Measurements from ENCODE around the gene SIX1. TPM values are rescaled to one million over a fixed set of nuclear protein-coding genes. Genes with fewer than 3 reads are reported as not detected.

SIX1 gene
- total RNA-seq, 1 donor from 2014 or later, result 0.20 TPM

DNA sequence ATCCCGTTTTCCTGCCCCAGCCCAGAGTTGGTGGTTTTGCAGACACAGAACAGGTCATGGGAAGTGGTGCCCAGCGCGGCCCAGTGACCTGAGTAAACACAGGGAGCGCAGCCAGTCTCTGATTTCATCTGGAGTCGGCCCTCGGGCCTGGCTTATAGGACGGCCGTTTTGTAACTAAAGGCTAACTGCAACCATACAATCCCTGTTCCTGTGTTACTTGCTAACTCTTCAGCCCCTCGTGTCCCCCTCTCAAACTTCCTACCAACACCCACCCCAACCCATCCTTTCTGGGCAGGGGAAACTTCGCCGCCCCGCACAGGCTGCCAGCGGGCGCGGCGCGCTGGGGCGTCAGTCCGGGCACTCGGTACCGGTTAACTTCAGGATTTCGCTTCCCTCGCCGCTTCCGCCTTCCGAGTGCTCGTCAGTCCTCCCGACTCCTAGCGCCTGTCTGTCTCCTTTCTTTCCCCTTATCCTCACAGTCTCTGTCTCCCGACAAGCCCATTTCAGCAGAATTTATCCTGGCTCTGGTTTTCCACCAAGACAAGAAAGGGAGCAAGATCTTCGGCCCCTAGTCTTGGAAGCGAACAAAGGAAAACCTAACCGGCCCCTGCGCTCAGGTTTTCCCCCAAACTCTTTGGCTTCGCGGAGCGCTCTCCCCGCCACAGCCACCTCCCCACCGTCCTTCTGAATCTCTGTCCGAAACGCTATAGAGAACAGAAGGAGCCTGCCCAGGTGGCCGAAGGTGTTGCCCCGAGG, 2.0 kb downstream of the SIX1 start:
- FAIRE-seq (no peak), DNase-seq (ENCODE audit: low read depth) (no peak)
- Histone ChIP-seq H2AFZ (ENCODE audit: low read depth, low read length) (peak overlapping the region; percentile 62), H3K9ac (ENCODE audit: low read length) (peak overlapping the region; percentile 82), H3K27ac (ENCODE audit: low read depth, low read length) (peak overlapping the region; percentile 50), H4K20me1 (ENCODE audit: insufficient read depth, low read length) (peaks cover 20% of the 10 kb centered on the region), H3K27me3 (ENCODE audit: insufficient read depth, low read length) (peaks cover 82% of the 10 kb centered on the region), H3K9me3 (ENCODE audit: insufficient read depth, low read depth, low read length) (no peaks in the 10 kb centered on the region), H3K4me3 (ENCODE audit: insufficient read depth, low read depth, low read length) (peak overlapping the region; percentile 69), H3K4me2 (ENCODE audit: low read length) (peak overlapping the region; percentile 91), H3K36me3 (ENCODE audit: insufficient read depth, low read length) (no peaks in the 10 kb centered on the region), H3K4me1 (ENCODE audit: insufficient read depth, low read length) (peaks cover 4% of the 10 kb centered on the region), H3K79me2 (ENCODE audit: insufficient read depth, low read length) (peaks cover 40% of the 10 kb centered on the region)
- no peaks in the 10 kb centered on the region for H3K36me3 Mint-ChIP-seq (ENCODE audit: low read depth, unreplicated experiment)
- H3K27ac Mint-ChIP-seq (ENCODE audit: unreplicated experiment), result peak overlapping the region; percentile 50
- no peaks in the 10 kb centered on the region for H3K4me1 Mint-ChIP-seq (ENCODE audit: low read depth, unreplicated experiment)
- peaks cover 5% of the 10 kb centered on the region for H3K9me3 Mint-ChIP-seq (ENCODE audit: unreplicated experiment)
- H3K27me3 Mint-ChIP-seq (ENCODE audit: low read depth, unreplicated experiment), result peaks cover 88% of the 10 kb centered on the region
- H3K4me3 Mint-ChIP-seq (ENCODE audit: unreplicated experiment), result peak overlapping the region; percentile 69
- TF ChIP-seq, protein P1, sequence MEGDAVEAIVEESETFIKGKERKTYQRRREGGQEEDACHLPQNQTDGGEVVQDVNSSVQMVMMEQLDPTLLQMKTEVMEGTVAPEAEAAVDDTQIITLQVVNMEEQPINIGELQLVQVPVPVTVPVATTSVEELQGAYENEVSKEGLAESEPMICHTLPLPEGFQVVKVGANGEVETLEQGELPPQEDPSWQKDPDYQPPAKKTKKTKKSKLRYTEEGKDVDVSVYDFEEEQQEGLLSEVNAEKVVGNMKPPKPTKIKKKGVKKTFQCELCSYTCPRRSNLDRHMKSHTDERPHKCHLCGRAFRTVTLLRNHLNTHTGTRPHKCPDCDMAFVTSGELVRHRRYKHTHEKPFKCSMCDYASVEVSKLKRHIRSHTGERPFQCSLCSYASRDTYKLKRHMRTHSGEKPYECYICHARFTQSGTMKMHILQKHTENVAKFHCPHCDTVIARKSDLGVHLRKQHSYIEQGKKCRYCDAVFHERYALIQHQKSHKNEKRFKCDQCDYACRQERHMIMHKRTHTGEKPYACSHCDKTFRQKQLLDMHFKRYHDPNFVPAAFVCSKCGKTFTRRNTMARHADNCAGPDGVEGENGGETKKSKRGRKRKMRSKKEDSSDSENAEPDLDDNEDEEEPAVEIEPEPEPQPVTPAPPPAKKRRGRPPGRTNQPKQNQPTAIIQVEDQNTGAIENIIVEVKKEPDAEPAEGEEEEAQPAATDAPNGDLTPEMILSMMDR (IDR thresholded peaks at IDR 0.05; ENCODE audit: insufficient read depth, low read depth, low read length), result no peak
- TF ChIP-seq EZH2 (IDR thresholded peaks at IDR 0.05; ENCODE audit: insufficient read depth, low read length), result peak; percentile 78

DNA sequence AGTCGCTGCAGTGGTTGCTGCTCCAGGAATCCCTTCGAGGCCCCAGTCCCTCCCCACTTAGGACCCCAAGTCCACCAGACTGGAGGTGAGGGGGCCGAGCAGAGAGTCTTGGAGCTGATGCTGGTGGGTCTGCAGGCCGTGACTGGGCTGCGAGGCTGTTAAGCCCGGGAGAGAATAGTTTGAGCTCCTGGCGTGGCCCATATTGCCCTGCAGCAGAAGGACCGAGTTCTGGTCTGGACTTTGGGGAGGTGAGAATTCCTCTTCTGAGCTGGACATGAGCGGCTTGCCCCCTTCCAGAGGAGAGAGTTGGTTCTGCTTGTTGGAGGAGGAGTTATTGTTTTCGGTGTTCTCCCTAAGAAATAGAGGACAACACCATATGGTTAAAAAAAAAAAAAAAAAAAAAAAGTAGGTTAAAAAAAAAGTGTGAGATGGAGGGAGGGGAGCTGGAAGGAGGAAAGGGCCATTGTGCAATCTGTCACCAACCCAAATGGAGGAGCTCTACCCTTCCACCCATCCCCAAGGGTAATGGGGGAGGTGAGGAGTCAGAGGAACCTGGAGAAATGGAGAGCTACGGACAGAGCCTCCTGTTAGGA, 3.0 kb downstream of the SIX1 start:
- H3K4me3 ChIP-seq (ENCODE audit: insufficient read depth, low read depth, low read length), result peak overlapping the region; percentile 69
- H3K27me3 ChIP-seq (ENCODE audit: insufficient read depth, low read length), result peaks cover 82% of the 10 kb centered on the region
- no peaks in the 10 kb centered on the region for H3K4me1 Mint-ChIP-seq (ENCODE audit: low read depth, unreplicated experiment)
- H3K4me2 ChIP-seq (ENCODE audit: low read length), result peak overlapping the region; percentile 91
- H2AFZ ChIP-seq (ENCODE audit: low read depth, low read length), result no peak overlapping the region
- DNase-seq (ENCODE audit: low read depth) (no peak), FAIRE-seq (no peak)
- peaks cover 4% of the 10 kb centered on the region for H3K4me1 ChIP-seq (ENCODE audit: insufficient read depth, low read length)
- no peaks in the 10 kb centered on the region for H3K36me3 Mint-ChIP-seq (ENCODE audit: low read depth, unreplicated experiment)
- no peak overlapping the region for H3K27ac Mint-ChIP-seq (ENCODE audit: unreplicated experiment)
- peaks cover 10% of the 10 kb centered on the region for H3K9me3 Mint-ChIP-seq (ENCODE audit: unreplicated experiment)
- peaks cover 86% of the 10 kb centered on the region for H3K27me3 Mint-ChIP-seq (ENCODE audit: low read depth, unreplicated experiment)
- peaks cover 18% of the 10 kb centered on the region for H4K20me1 ChIP-seq (ENCODE audit: insufficient read depth, low read length)
- H3K79me2 ChIP-seq (ENCODE audit: insufficient read depth, low read length), result peaks cover 40% of the 10 kb centered on the region
- no peaks in the 10 kb centered on the region for H3K9me3 ChIP-seq (ENCODE audit: insufficient read depth, low read depth, low read length)
- no peak overlapping the region for H3K27ac ChIP-seq (ENCODE audit: low read depth, low read length)
- no peak overlapping the region for H3K4me3 Mint-ChIP-seq (ENCODE audit: unreplicated experiment)
- TF ChIP-seq, protein P1 (IDR thresholded peaks at IDR 0.05; ENCODE audit: insufficient read depth, low read depth, low read length), result no peak
- no peak for TF ChIP-seq EZH2 (IDR thresholded peaks at IDR 0.05; ENCODE audit: insufficient read depth, low read length)
- no peaks in the 10 kb centered on the region for H3K36me3 ChIP-seq (ENCODE audit: insufficient read depth, low read length)
- H3K9ac ChIP-seq (ENCODE audit: low read length), result peak overlapping the region; percentile 49

All from astrocyte (in vitro differentiated cells and primary cell).